WTC11 (cell line): Measurements from ENCODE around the gene RASL10A. TPM values are rescaled to one million over a fixed set of nuclear protein-coding genes. Genes with fewer than 3 reads are reported as not detected.

Experiments
- ATAC-seq: fragments of 200-7000 bp; cut with Tn5 transposase; 2 replicates; pipeline ENCODE4 v1.10.0; 2021; ENCODE audit warnings: mild to moderate bottlenecking, moderate library complexity
- CTCF ChIA-PET: fragments of 300-600 bp; sonication (Branson Sonifier 250); formaldehyde crosslinking; loops from one replicate; lab custom pipeline; 2021; ENCODE audit warnings: antibody characterized with exemption; lab: Charles Lee
- POLR2A ChIA-PET: fragments of 350-600 bp; sonication (Branson Sonifier 250); formaldehyde crosslinking; loops from one replicate; lab custom pipeline; 2021; ENCODE audit warnings: antibody characterized with exemption; lab: Charles Lee
- DNase-seq: peaks from one replicate; pipeline ENCODE4 v3.0.0; 2021; ENCODE audit warnings: low spot score
- H3K27ac Mint-ChIP-seq: 2 replicates; pipeline ENCODE4 v1.8.0; 2021; ENCODE audit warnings: mixed read lengths
- H3K27me3 Mint-ChIP-seq: 2 replicates; pipeline ENCODE4 v1.8.0; 2021; ENCODE audit warnings: low read depth, mild to moderate bottlenecking, moderate library complexity, mixed read lengths
- H3K36me3 Mint-ChIP-seq: 2 replicates; pipeline ENCODE4 v1.8.0; 2021; ENCODE audit warnings: mixed read lengths
- H3K4me1 Mint-ChIP-seq: 2 replicates; pipeline ENCODE4 v1.8.0; 2022; ENCODE audit warnings: mixed read lengths
- H3K4me3 Mint-ChIP-seq: 2 replicates; pipeline ENCODE4 v1.8.0; 2021; ENCODE audit warnings: mild to moderate bottlenecking, moderate library complexity, mixed read lengths
- H3K9me3 Mint-ChIP-seq: 2 replicates; pipeline ENCODE4 v1.8.0; 2021; ENCODE audit warnings: mixed read lengths
- ATF6 ChIP-seq: sonication (generic); formaldehyde crosslinking; IDR thresholded peaks from 2 replicates; pipeline ENCODE4 v1.8.1; 2023; ENCODE audit warnings: mild to moderate bottlenecking, missing genetic modification reagents
- E2F1 ChIP-seq: sonication (generic); formaldehyde crosslinking; IDR thresholded peaks from 2 replicates; pipeline ENCODE4 v1.8.0; 2022; ENCODE audit warnings: mild to moderate bottlenecking, missing genetic modification reagents
- E2F4 ChIP-seq: sonication (generic); formaldehyde crosslinking; IDR thresholded peaks from 2 replicates; pipeline ENCODE4 v1.8.1; 2022; ENCODE audit warnings: low read depth, mild to moderate bottlenecking, moderate library complexity, missing genetic modification reagents, borderline replicate concordance
- GABPB1 ChIP-seq: sonication (generic); formaldehyde crosslinking; IDR thresholded peaks from 2 replicates; pipeline ENCODE4 v1.8.1; 2023; ENCODE audit warnings: mild to moderate bottlenecking, missing genetic modification reagents
- JAZF1 ChIP-seq: fragments of 250-450 bp; sonication (Bioruptor Pico); IDR thresholded peaks from 2 replicates; pipeline ENCODE4 v1.9.0; 2021; ENCODE audit warnings: moderate library complexity, mild to moderate bottlenecking, inconsistent platforms
- SMAD3 ChIP-seq: sonication (generic); formaldehyde crosslinking; IDR thresholded peaks from 2 replicates; pipeline ENCODE4 v1.8.0; 2022; ENCODE audit warnings: missing genetic modification reagents, mild to moderate bottlenecking, borderline replicate concordance
- SOX15 ChIP-seq: fragments of 250-450 bp; sonication (Bioruptor Pico); IDR thresholded peaks from 2 replicates; pipeline ENCODE4 v1.9.0; 2021; ENCODE audit warnings: mild to moderate bottlenecking
- ZBTB43 ChIP-seq: sonication (generic); formaldehyde crosslinking; IDR thresholded peaks from 2 replicates; pipeline ENCODE4 v1.8.1; 2023; ENCODE audit warnings: mild to moderate bottlenecking, missing genetic modification reagents
- ZNF281 ChIP-seq: sonication (generic); formaldehyde crosslinking; IDR thresholded peaks from 2 replicates; pipeline ENCODE4 v1.8.0; 2023; ENCODE audit warnings: mild to moderate bottlenecking, missing genetic modification reagents
- ZNF671 ChIP-seq: fragments of 250-450 bp; sonication (Bioruptor Pico); IDR thresholded peaks from 2 replicates; pipeline ENCODE4 v1.8.0; 2021; ENCODE audit warnings: mild to moderate bottlenecking
- total RNA-seq: library from RNA; stranded (reverse); gene quantifications from 3 replicates; pipeline ENCODE4 v1.2.3, GENCODE V29; 2021
- TF ChIP-seq, protein P1 (sequence below): fragments of 250-450 bp; sonication (Bioruptor Pico); conservative IDR thresholded peaks from 2 replicates; pipeline ENCODE4 v1.9.0; 2021; ENCODE audit warnings: mild to moderate bottlenecking
- TF ChIP-seq, protein P2 (sequence below): sonication (generic); formaldehyde crosslinking; IDR thresholded peaks from 2 replicates; pipeline ENCODE4 v1.8.0; 2023; ENCODE audit warnings: missing genetic modification reagents, mild to moderate bottlenecking, borderline replicate concordance
- TF ChIP-seq, protein P3 (sequence below): sonication (generic); formaldehyde crosslinking; IDR thresholded peaks from 2 replicates; pipeline ENCODE4 v1.8.1; 2023; ENCODE audit warnings: mild to moderate bottlenecking, missing genetic modification reagents, moderate library complexity
- TF ChIP-seq, protein P4 (sequence below): sonication (generic); formaldehyde crosslinking; conservative IDR thresholded peaks from 2 replicates; pipeline ENCODE4 v1.8.1; 2022; ENCODE audit warnings: mild to moderate bottlenecking, missing genetic modification reagents

Gene RASL10A
- total RNA-seq, 1 experiment from 2014 or later: 1.6 TPM

DNA sequence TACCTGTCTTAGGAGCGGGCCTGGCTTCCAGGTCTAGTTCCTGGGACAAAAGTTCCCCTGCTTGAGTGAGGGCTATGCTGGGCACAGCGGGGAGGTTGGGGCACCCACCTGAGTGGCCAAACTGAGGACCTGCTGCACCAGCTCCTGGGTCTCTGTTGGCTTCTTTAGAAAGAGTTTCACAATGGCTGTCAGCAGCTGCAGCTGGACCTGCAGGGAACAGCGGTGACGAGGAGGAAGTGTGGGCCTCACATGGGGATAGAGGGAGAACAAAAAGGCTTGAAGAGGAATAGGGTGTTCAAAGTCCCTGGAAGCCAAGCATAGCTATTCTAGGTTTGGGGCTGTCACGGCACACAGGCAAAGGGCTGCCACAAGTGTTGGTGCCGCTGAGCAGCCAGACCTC is 26.7 kb upstream of the RASL10A start:
- no peaks in the 10 kb centered on the region for H3K4me1 Mint-ChIP-seq
- no peaks in the 10 kb centered on the region for H3K9me3 Mint-ChIP-seq
- H3K36me3 Mint-ChIP-seq: peaks cover 52% of the 10 kb centered on the region
- no peak overlapping the region for H3K4me3 Mint-ChIP-seq
- CTCF ChIA-PET: no interaction called here
- POLR2A ChIA-PET: no interaction called here
- TF ChIP-seq, protein P1, sequence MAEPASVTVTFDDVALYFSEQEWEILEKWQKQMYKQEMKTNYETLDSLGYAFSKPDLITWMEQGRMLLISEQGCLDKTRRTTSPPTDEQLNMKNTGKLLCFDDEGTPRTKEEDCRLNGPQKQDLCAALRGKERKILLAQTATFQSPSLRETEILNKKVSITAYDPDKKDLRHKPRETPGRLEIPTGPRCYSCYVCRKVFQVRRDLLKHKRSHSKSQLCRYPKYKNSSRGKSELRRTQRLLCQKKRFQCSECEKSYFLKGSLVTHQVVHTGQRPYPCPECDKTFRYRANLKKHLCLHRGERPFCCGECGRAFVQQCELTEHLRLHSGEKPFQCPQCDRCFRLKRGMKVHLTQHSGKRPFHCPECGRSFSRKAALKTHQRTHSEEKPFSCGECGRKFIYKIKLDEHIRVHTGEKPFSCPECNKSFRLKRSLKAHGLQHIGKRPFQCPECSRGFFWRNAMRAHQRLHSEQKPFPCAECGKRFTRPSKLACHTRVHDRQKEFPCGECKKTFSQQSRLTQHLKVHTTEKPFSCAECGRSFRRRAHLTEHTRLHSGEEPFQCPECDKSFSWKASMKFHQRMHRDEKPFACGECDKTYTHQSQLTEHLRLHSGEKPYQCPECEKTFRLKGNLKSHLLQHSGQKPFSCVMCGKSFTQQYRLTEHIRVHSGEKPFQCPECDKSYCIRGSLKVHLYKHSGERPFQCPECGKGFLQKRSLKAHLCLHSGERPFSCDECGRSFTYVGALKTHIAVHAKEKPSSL (CRISPR knock-in tag): no peak
- TF ChIP-seq ZNF281 (CRISPR knock-in tag) (no peak), E2F4 (CRISPR knock-in tag) (no peak), JAZF1 (CRISPR knock-in tag) (no peak)
- no peak overlapping the region for H3K27ac Mint-ChIP-seq
- ATAC-seq: no peak
- DNase-seq: no peak
- H3K27me3 Mint-ChIP-seq: no peaks in the 10 kb centered on the region

DNA sequence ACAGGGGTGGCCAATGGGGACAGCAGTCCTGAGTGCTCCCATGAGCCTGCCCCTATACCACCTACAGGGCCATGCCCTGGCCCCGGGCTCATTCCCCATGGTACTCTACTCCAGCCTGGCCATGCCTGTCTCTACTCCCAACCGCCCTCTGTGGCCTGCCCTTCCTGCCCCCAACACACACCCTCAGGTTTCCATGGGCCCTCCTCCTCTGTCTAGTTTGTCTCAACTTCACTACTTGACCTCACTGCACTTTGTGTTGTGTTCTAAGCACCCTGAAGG is 26.3 kb upstream of the RASL10A start:
- peaks cover 51% of the 10 kb centered on the region for H3K36me3 Mint-ChIP-seq
- TF ChIP-seq SMAD3 (CRISPR knock-in tag) (no peak), ZBTB43 (CRISPR knock-in tag) (no peak), SOX15 (no peak), ZNF671 (no peak), E2F1 (no peak), GABPB1 (CRISPR knock-in tag) (no peak), ATF6 (CRISPR knock-in tag) (no peak)
- TF ChIP-seq, protein P2, sequence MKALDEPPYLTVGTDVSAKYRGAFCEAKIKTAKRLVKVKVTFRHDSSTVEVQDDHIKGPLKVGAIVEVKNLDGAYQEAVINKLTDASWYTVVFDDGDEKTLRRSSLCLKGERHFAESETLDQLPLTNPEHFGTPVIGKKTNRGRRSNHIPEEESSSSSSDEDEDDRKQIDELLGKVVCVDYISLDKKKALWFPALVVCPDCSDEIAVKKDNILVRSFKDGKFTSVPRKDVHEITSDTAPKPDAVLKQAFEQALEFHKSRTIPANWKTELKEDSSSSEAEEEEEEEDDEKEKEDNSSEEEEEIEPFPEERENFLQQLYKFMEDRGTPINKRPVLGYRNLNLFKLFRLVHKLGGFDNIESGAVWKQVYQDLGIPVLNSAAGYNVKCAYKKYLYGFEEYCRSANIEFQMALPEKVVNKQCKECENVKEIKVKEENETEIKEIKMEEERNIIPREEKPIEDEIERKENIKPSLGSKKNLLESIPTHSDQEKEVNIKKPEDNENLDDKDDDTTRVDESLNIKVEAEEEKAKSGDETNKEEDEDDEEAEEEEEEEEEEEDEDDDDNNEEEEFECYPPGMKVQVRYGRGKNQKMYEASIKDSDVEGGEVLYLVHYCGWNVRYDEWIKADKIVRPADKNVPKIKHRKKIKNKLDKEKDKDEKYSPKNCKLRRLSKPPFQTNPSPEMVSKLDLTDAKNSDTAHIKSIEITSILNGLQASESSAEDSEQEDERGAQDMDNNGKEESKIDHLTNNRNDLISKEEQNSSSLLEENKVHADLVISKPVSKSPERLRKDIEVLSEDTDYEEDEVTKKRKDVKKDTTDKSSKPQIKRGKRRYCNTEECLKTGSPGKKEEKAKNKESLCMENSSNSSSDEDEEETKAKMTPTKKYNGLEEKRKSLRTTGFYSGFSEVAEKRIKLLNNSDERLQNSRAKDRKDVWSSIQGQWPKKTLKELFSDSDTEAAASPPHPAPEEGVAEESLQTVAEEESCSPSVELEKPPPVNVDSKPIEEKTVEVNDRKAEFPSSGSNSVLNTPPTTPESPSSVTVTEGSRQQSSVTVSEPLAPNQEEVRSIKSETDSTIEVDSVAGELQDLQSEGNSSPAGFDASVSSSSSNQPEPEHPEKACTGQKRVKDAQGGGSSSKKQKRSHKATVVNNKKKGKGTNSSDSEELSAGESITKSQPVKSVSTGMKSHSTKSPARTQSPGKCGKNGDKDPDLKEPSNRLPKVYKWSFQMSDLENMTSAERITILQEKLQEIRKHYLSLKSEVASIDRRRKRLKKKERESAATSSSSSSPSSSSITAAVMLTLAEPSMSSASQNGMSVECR (CRISPR knock-in tag): no peak
- TF ChIP-seq, protein P3, sequence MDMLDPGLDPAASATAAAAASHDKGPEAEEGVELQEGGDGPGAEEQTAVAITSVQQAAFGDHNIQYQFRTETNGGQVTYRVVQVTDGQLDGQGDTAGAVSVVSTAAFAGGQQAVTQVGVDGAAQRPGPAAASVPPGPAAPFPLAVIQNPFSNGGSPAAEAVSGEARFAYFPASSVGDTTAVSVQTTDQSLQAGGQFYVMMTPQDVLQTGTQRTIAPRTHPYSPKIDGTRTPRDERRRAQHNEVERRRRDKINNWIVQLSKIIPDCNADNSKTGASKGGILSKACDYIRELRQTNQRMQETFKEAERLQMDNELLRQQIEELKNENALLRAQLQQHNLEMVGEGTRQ (CRISPR knock-in tag): no peak
- TF ChIP-seq, protein P4, sequence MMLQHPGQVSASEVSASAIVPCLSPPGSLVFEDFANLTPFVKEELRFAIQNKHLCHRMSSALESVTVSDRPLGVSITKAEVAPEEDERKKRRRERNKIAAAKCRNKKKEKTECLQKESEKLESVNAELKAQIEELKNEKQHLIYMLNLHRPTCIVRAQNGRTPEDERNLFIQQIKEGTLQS (CRISPR knock-in tag): no peak

More for the DNA sequence above, 26.3 kb upstream of the RASL10A start:
- Mint-ChIP-seq H3K27me3 (no peaks in the 10 kb centered on the region), H3K9me3 (no peaks in the 10 kb centered on the region), H3K4me1 (no peaks in the 10 kb centered on the region), H3K27ac (no peak overlapping the region), H3K4me3 (no peak overlapping the region)
- POLR2A ChIA-PET: no interaction called here
- DNase-seq: no peak
- no peak for ATAC-seq
- CTCF ChIA-PET: no interaction called here
